ENCODE measurements around the gene SNUPN.
"Not testable (repeated sequence)": the region's sequence is repeated elsewhere in the genome, so short reads cannot be mapped to it uniquely, and the experiment has no call there.

SNUPN gene

DNA sequence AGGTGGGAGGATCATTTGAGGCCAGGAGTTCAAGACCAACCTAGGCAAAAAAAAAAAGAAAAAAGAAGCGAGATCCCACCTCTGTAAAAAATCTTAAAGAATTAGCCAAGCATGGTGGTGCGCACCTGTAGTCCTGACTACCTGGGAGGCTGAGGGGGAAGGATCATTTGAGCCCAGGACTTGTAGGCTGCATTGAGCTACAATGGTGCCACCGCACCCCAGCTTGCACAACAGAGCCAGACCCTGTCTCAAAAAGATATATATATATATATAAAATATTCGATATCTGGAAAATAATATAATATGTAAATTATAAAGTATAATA, 15.6 kb upstream of the SNUPN start:
- peak overlapping the region; percentile 100 for H3K4me3 ChIP-seq (replicated peaks; ENCODE audit: low read depth, low read length)
- TF ChIP-seq CTCF (IDR thresholded peaks at IDR 0.05; ENCODE audit: low read depth, low read length, missing control alignments): no peak
- no peak for DNase-seq (ENCODE audit: extremely low read depth, low read depth)

GRCh38 chr15:75640483-75641178, 15.1 kb upstream of the SNUPN start:
- H3K4me3 ChIP-seq (replicated peaks; ENCODE audit: low read depth, low read length): peak overlapping the region; percentile 100
- peak; percentile 36 for TF ChIP-seq CTCF (IDR thresholded peaks at IDR 0.05; ENCODE audit: low read depth, low read length, missing control alignments)
- no peak for DNase-seq (ENCODE audit: extremely low read depth, low read depth)

DNA sequence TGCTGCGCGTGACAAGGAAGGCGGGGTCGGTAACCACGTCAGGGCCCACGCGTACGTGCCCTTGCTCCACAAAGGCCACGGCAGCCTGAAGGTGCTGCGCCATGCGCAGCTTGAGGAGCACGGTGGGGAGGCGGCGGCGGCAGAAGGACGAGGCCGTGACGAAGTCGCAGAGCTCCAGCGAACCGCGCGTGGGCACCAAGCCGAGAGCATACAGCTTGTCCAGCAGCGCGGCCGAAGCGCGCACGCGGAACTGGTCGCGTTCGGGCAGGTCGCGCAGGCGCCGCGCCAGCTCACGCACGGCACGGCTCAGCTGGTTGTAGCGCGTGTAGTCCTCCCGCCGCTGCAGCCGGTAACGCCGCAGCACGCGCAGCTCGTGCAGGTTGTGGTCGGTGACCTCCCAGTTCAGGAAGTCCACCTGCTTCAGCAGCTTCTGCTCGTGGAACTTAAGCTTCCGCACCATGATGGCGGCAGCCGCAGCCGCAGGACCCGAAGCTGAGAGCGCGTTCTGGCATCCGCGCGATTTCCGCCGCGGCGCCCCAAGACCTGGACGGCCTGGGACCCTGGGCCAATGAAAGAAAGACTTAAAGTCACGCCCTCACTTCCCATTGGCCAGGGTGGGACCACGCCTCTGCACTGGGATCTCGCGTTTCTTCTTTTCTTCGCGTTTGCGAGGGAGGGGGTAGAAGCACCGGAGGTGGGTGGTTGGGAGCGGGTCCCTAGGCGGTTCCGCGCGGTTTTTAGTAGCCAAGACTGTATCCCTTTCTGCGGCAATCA, 14.4 kb upstream of the SNUPN start, which contains the start of gene IMP3:
Gene IMP3 (minus strand): TSS at position 516 of the 774 bp plus-strand sequence. CDS start 56 bp downstream, at position 460.
- peak within 1 kb of the TSS; percentile 100 for H3K4me3 ChIP-seq (replicated peaks; ENCODE audit: low read depth, low read length)
- DNase-seq (ENCODE audit: extremely low read depth, low read depth): peak; percentile 92
- TF ChIP-seq CTCF (IDR thresholded peaks at IDR 0.05; ENCODE audit: low read depth, low read length, missing control alignments): no peak

DNA sequence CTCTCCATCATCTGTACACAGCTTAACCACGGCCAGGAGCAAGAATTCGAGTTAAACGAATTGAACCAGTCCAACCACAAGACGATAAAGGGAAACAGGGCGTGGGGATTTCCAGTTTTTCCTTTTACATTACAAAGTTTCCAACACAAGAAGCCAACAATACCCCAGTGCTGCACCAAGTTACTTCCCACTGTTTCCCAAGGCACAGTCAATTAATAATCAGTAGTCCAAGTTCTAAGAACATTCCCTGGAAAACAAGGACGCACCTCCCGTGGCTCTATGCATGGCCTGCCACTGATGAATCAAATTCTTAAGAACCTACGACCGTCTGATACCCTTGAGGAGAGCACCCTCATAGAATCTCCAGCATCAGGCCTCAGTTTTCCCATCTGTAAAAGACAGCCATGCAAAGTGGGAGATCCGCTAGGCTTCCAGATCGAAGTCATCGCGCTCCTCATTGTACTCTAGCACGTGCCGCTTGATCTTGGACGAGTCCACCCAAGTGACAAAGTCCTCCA, 13.7 kb upstream of the SNUPN start:
- TF ChIP-seq CTCF (IDR thresholded peaks at IDR 0.05; ENCODE audit: low read depth, low read length, missing control alignments): no peak
- DNase-seq (ENCODE audit: extremely low read depth, low read depth): no peak
- H3K4me3 ChIP-seq (replicated peaks; ENCODE audit: low read depth, low read length): peak overlapping the region; percentile 100

DNA sequence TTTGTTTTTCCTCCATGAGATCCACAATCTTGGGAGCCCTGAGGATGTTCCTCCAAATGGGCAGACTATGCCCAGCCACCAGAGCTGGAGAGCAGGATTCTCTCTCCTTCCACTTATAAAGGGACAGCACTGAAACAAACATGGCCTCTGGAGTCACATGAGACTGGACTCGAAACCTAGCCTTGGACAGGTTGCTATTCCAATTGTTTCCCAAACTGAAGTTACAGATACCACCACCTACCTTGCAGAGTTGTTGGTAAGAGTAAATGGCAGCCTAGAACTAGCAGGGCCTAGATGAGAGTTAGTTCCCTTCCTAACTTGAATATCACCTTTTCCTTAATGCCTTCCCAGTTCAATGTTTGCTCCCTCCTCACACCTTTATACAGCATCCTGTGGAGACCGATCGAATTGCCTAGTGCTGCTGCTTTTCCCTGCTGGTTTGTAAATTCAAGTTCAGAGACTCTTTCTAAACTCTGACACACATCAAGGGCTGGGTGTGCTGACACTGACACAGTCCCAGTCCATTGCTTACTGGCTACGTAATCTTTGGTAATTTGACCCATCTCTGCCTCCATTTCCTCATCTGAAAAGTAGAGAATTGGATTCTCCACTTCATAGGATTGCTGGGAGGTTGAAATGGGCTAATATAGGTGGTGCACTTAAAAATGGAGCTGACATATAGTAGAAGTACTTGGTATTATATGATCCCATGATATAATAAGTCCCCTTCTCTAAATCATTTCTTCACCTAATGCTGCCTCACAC, 11.9 kb upstream of the SNUPN start:
- no peak for TF ChIP-seq CTCF (IDR thresholded peaks at IDR 0.05; ENCODE audit: low read depth, low read length, missing control alignments)
- H3K4me3 ChIP-seq (replicated peaks; ENCODE audit: low read depth, low read length): peak overlapping the region; percentile 100
- no peak for DNase-seq (ENCODE audit: extremely low read depth, low read depth)

DNA sequence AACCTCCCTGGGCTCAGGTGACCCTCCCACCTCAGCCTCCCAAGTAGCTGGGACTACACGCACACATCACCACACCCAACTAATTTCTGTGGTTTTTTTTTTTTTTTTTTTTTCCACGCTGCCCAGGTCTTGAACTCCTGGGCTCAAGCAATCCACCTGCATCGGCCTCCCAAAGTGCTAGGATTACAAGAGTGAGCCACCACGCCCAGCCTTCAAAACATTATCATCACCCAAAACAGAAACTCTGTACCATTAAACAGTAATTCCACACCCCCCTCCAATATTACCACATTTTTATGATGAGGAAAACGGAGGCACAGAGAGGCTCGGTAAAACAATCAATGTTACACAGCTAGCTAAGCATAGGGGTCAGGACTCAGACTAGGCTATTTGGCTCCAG, 10.5 kb upstream of the SNUPN start:
- H3K4me3 ChIP-seq (replicated peaks; ENCODE audit: low read depth, low read length): no peak overlapping the region
- DNase-seq (ENCODE audit: extremely low read depth, low read depth): no peak
- no peak for TF ChIP-seq CTCF (IDR thresholded peaks at IDR 0.05; ENCODE audit: low read depth, low read length, missing control alignments)

- DNase-seq (ENCODE audit: extremely low read depth, low read depth); H3K4me3 ChIP-seq (replicated peaks; ENCODE audit: low read depth, low read length): not testable (repeated sequence)
Measured at GRCh38 chr15:75633922-75634321, 8.4 kb upstream of the SNUPN start.

Data from HFF-Myc (cell line).